Tibial nerve (tissue), 4 donors: Measurements from ENCODE around the gene PTPRO. TPM values are rescaled to one million over a fixed set of nuclear protein-coding genes. Genes with fewer than 3 reads are reported as not detected.

Experiments used
- DNase-seq, 2 donors: peaks; one replicate each; pipeline ENCODE4 v3.0.0-alpha.2; 2019; ENCODE audit warnings: low spot score in 2 of 2
- H3K27ac ChIP-seq, 4 donors: fragments of 200-600 bp; sonication (generic) in 3 of 4; one replicate each; pipeline ENCODE4 v1.5.1; 2017 to 2019; ENCODE audit warnings: mild to moderate bottlenecking in 1 of 4
- H3K27me3 ChIP-seq, 2 donors: fragments of 200-600 bp; sonication (generic) in 1 of 2; one replicate each; pipeline versions ENCODE4 v1.5.1 to v1.6.0; 2017 to 2019
- H3K36me3 ChIP-seq, 3 donors: fragments of 200-600 bp; sonication (generic); one replicate each; pipeline ENCODE4 v1.5.1; 2018 to 2019
- H3K4me1 ChIP-seq, 4 donors: fragments of 200-600 bp; sonication (generic) in 3 of 4; one replicate each; pipeline ENCODE4 v1.5.1; 2017 to 2019
- H3K4me3 ChIP-seq, 4 donors: fragments of 200-600 bp; sonication (generic) in 3 of 4; one replicate each; pipeline ENCODE4 v1.5.1; 2017 to 2019; ENCODE audit warnings: mild to moderate bottlenecking in 1 of 4, moderate library complexity in 1 of 4
- H3K9me3 ChIP-seq, 4 donors: fragments of 200-600 bp; sonication (generic) in 3 of 4; one replicate each; pipeline ENCODE4 v1.5.1; 2017 to 2019
- CTCF ChIP-seq, 5 experiments: fragments of 200-600 bp in 3 of 5; fragments of 450-650 bp in 2 of 5; sonication (generic) in 3 of 5; IDR thresholded peaks; one replicate each; pipeline ENCODE4 v1.5.1; 2016 to 2019; ENCODE audit warnings: antibody characterized with exemption in 5 of 5, mild to moderate bottlenecking in 3 of 5, moderate library complexity in 2 of 5
- EP300 ChIP-seq, 2 donors: sonication (generic); formaldehyde crosslinking; IDR thresholded peaks; one replicate each; pipeline ENCODE4 v1.6.1; 2017; ENCODE audit warnings: antibody characterized with exemption in 2 of 2, mild to moderate bottlenecking in 1 of 2
- POLR2A ChIP-seq, 2 donors: fragments of 450-650 bp; IDR thresholded peaks; one replicate each; pipeline ENCODE4 v1.6.1; 2017; ENCODE audit warnings: antibody characterized with exemption in 2 of 2, mild to moderate bottlenecking in 2 of 2, moderate library complexity in 2 of 2
- WGBS, 2 donors: methylation state at CpG; one replicate each; pipeline ENCODE4 v1.1.5; 2018; 5-methylcytosine and 5-hydroxymethylcytosine counted together
- total RNA-seq, 4 donors: library from RNA; depleted of rRNA; stranded (reverse); fragments of >200 nt; gene quantifications; one replicate each; pipeline ENCODE4 v1.1.0, GENCODE V29; 2016

The PTPRO gene
- total RNA-seq, 4 donors from 2014 or later, result 1.3 to 5.1 (median 2.0) TPM

DNA sequence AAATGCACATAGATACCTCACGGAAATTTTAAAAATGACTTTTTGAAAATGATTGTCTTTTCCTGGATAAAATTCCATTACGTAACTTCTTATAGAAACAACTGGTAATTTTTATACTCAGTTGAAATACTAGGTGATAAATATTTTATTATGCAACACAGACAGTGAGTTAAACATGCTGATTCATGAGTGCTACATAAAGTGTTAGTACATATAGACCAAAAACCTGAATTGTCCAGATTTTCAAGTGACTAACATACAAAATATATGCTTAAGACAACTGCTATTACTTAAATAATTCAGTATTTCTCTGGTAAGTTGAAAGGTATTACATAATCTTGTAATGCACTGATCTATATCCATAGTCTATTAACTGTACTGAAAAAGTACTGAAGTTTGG, 11.9 kb downstream of the PTPRO start:
- no peaks in the 10 kb centered on the region for H3K4me1 ChIP-seq
- no peaks in the 10 kb centered on the region for H3K36me3 ChIP-seq
- no peaks in the 10 kb centered on the region for H3K9me3 ChIP-seq
- H3K4me3 ChIP-seq, result no peak overlapping the region
- 86 to 92% methylated on average over 2 of the region's 2 CpGs for WGBS, 2 donors
- no peaks in the 10 kb centered on the region for H3K27me3 ChIP-seq
- no peak for DNase-seq
- no peak overlapping the region for H3K27ac ChIP-seq
- TF ChIP-seq CTCF (IDR thresholded peaks at IDR 0.05), result no peak
- no peak for TF ChIP-seq POLR2A (IDR thresholded peaks at IDR 0.05)
- no peak for TF ChIP-seq EP300 (IDR thresholded peaks at IDR 0.05)

DNA sequence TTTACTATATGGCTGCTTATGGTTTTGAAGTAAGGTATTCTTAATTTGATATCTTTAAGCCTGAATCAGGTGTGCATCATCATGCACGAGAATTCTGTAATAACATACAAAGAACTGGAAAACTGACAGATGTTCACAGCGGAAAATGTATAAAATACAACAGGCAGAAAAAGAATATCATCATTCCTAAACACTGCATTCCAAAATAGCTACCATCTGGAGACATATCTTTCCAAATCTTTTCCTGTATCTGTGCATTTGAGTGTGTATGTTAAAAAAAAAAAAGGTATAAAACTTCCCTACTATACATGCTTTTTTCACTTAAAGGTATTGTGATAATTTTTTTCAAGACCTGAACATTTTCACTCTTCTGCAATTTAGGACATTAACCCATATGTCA, 13.7 kb downstream of the PTPRO start:
- no peaks in the 10 kb centered on the region for H3K36me3 ChIP-seq
- TF ChIP-seq CTCF (IDR thresholded peaks at IDR 0.05), result no peak
- no peak for TF ChIP-seq EP300 (IDR thresholded peaks at IDR 0.05)
- TF ChIP-seq POLR2A (IDR thresholded peaks at IDR 0.05), result no peak
- 82 to 84% methylated on average over 2 of the region's 2 CpGs for WGBS, 2 donors
- DNase-seq, result no peak
- no peaks in the 10 kb centered on the region for H3K4me1 ChIP-seq
- H3K4me3 ChIP-seq, result no peak overlapping the region
- H3K27ac ChIP-seq, result no peak overlapping the region
- no peaks in the 10 kb centered on the region for H3K9me3 ChIP-seq
- no peaks in the 10 kb centered on the region for H3K27me3 ChIP-seq

DNA sequence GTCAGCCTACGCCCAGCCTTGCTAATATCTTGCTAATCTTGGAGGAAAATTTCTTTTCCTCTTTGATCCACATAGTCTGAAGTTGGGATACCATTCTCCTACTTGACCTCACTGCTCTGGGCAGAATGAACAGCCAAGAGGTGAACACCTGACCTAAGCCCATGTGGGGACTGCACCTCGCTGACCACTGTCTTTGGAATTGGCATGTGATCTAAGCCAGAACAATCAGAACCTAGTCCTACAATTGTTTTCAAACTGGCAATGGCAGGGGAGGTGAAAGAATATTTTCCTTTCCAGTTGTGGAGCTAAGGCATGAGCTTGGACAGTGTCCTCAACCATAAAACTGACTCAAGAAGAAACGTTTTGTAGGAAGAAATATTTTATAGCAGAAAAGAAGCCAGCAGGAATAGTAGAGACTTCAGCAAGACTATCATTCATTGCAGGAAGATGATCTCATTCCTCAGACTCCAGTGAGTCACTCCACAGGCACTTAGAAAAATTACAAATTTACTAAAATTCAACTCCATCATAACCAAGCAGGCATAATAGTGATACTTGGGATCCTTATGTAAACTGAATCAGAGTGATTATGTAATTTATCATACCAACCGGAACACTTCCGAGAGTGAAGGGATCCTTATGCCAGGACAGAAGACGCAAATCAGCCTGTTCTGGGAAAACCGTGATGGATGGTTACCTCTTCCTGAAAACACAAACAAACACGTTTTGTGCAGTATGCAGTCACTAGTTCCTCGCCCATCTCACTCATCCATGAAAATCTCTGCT, 14.7 kb downstream of the PTPRO start:
- H3K27ac ChIP-seq, result no peak overlapping the region
- H3K4me3 ChIP-seq, result no peak overlapping the region
- DNase-seq, result no peak
- H3K4me1 ChIP-seq, result no peaks in the 10 kb centered on the region
- WGBS, 2 donors, result 67 to 68% methylated on average over 9 of the region's 9 CpGs
- TF ChIP-seq CTCF (IDR thresholded peaks at IDR 0.05) (no peak), EP300 (IDR thresholded peaks at IDR 0.05) (no peak), POLR2A (IDR thresholded peaks at IDR 0.05) (no peak)
- H3K36me3 ChIP-seq, result no peaks in the 10 kb centered on the region
- no peaks in the 10 kb centered on the region for H3K9me3 ChIP-seq
- H3K27me3 ChIP-seq, result no peaks in the 10 kb centered on the region

DNA sequence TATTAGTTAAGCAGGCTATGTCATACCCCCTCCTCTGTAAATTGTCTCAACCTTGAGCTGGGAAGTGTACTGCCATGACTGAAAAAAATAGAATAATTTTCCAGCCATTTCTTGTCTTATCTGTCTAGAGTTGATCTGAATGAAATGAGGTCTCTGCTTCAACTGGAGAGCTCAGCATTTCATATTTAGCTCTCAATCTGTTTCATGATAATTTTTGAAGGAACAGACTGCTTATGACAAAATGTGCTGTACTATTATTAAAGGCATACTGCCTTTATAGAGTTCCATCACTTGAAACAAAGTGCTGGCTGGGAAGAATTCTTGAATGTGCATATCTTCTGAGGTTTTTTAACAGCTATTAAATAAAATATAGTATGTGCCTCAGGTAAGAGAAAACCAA, 19.1 kb downstream of the PTPRO start:
- H3K27me3 ChIP-seq, result no peaks in the 10 kb centered on the region
- H3K4me1 ChIP-seq, result no peaks in the 10 kb centered on the region
- no peak for TF ChIP-seq POLR2A (IDR thresholded peaks at IDR 0.05)
- TF ChIP-seq EP300 (IDR thresholded peaks at IDR 0.05), result no peak
- TF ChIP-seq CTCF (IDR thresholded peaks at IDR 0.05), result no peak
- no peaks in the 10 kb centered on the region for H3K9me3 ChIP-seq
- H3K36me3 ChIP-seq, result no peaks in the 10 kb centered on the region
- H3K27ac ChIP-seq, result no peak overlapping the region
- no peak for DNase-seq
- no peak overlapping the region for H3K4me3 ChIP-seq

DNA sequence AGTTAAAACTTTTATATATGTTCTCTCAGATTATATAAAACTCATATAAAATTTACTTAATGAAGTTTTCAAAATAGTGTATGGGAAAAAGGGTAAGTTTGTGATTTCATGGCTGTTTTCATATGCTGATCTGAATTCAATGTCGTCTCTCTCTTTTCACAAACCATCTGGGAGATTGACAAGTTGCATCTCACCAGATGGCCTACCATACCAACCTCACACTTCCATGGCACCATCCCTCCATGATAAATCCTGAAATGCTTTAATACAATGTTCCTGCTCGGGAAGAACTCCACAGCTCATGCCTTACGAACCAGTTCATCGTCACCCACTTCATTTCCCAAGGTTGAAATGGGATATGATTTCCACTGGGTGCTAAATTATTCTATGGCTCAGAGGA, 22.3 kb downstream of the PTPRO start:
- no peak for DNase-seq
- WGBS, 2 donors, result 88 to 92% methylated on average over 4 of the region's 4 CpGs
- Histone ChIP-seq H3K27ac (no peak overlapping the region), H3K4me3 (no peak overlapping the region), H3K36me3 (no peaks in the 10 kb centered on the region), H3K27me3 (no peaks in the 10 kb centered on the region), H3K9me3 (no peaks in the 10 kb centered on the region), H3K4me1 (no peaks in the 10 kb centered on the region)
- no peak for TF ChIP-seq CTCF (IDR thresholded peaks at IDR 0.05)
- no peak for TF ChIP-seq POLR2A (IDR thresholded peaks at IDR 0.05)
- no peak for TF ChIP-seq EP300 (IDR thresholded peaks at IDR 0.05)
